HUES6 (cell line): Measurements from ENCODE around the gene KIF3C.
"Not testable (repeated sequence)": the region's sequence is repeated elsewhere in the genome, so short reads cannot be mapped to it uniquely, and the experiment has no call there.

Experiments used
- H3K27ac ChIP-seq: 2 replicates; pipeline ENCODE4 v1.7.0; 2013; ENCODE audit warnings: low read depth, mild to moderate bottlenecking, low read length, inconsistent platforms
- H3K27me3 ChIP-seq: 2 replicates; pipeline ENCODE4 v1.6.1; 2013; ENCODE audit warnings: low read length; ENCODE audit not compliant: control insufficient read depth, insufficient read depth
- H3K36me3 ChIP-seq: 2 replicates; pipeline ENCODE4 v1.6.1; 2013; ENCODE audit warnings: low read length; ENCODE audit not compliant: control insufficient read depth, insufficient read depth
- H3K4me1 ChIP-seq: 2 replicates; pipeline ENCODE4 v1.6.1; 2013; ENCODE audit warnings: low read length; ENCODE audit not compliant: control insufficient read depth, insufficient read depth
- H3K4me3 ChIP-seq: 2 replicates; pipeline ENCODE4 v1.5.1; 2013; ENCODE audit warnings: low read depth, low read length
- H3K9ac ChIP-seq: one replicate; pipeline ENCODE4 v1.6.1; 2013; ENCODE audit warnings: mild to moderate bottlenecking, low read length
- H3K9me3 ChIP-seq: 2 replicates; pipeline ENCODE4 v1.6.1; 2013; ENCODE audit warnings: low read depth, low read length; ENCODE audit not compliant: control insufficient read depth, insufficient read depth

KIF3C gene

GRCh38 chr2:25982273-25982967 is at the start of gene KIF3C:
Gene KIF3C, minus strand, starts transcription at chr2:25982497. Its CDS starts 580 bp downstream, at chr2:25981917.
- peak within 1 kb of the TSS; percentile 67 for H3K9ac ChIP-seq
- H3K4me3 ChIP-seq = peak within 1 kb of the TSS; percentile 92
- no peaks in the 10 kb centered on the region for H3K27me3 ChIP-seq
- peak within 1 kb of the TSS; percentile 67; the same call in 1 of the 2 replicates for H3K27ac ChIP-seq
- peaks cover 11% of the 10 kb centered on the region for H3K36me3 ChIP-seq
- H3K4me1 ChIP-seq = peaks cover 47% of the 10 kb centered on the region
- H3K9me3 ChIP-seq = no peaks in the 10 kb centered on the region

DNA sequence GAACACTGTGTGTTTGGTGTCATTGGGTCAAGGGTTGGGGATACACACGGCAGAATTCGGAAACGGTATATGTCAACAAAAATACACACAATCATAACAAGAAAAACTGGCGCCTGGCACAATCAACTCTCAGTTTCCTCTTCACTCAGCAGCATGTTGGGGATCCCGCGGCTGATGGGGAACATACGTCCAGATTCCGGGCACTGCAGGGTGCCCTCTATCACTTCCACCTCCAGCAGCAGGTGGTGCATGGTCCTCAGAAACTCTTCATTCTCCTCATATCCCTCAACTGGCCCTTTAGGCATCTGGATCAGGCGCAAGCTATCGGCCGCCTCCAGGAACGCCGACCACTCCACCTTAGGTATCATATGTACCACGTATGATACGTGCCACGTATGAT is 45.8 kb upstream of the KIF3C start:
- not testable (repeated sequence) for H3K9me3 ChIP-seq, H3K4me3 ChIP-seq, H3K9ac ChIP-seq, H3K27ac ChIP-seq, H3K4me1 ChIP-seq, H3K36me3 ChIP-seq, H3K27me3 ChIP-seq

- Histone ChIP-seq H3K9me3 (no peaks in the 10 kb centered on the region), H3K27me3 (no peaks in the 10 kb centered on the region), H3K36me3 (no peaks in the 10 kb centered on the region), H3K4me1 (no peaks in the 10 kb centered on the region), H3K27ac (no peak overlapping the region), H3K4me3 (no peak overlapping the region), H3K9ac (no peak overlapping the region)
Measured at GRCh38 chr2:26025509-26025908, 43.2 kb upstream of the KIF3C start.

- no peaks in the 10 kb centered on the region for H3K36me3 ChIP-seq
- no peak overlapping the region for H3K9ac ChIP-seq
- no peaks in the 10 kb centered on the region for H3K9me3 ChIP-seq
- H3K4me3 ChIP-seq = no peak overlapping the region
- no peak overlapping the region for H3K27ac ChIP-seq
- no peaks in the 10 kb centered on the region for H3K27me3 ChIP-seq
- no peaks in the 10 kb centered on the region for H3K4me1 ChIP-seq
Measured at GRCh38 chr2:26024260-26024659, 42.0 kb upstream of the KIF3C start.

DNA sequence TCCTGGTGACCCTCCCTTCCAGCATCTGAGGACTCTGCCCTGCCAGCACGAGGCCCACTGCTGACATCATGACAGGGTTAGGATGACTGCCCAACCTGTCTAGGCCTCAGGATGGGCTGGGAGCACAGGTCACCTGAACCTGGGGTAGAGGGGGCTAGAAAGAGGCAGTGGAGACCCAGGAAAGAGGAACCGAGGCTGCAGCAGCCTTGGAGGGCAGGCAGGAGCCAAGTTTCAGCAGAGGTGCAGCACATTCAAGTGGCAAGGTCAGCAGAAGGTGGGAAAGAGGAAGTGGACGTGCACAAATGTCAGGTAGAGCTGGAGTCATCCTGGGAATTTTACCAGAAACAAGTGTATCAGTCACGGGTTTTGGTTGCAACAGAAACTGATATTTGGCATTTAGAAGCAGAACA is 37.9 kb upstream of the KIF3C start:
- H3K4me3 ChIP-seq = no peak overlapping the region
- H3K36me3 ChIP-seq = no peaks in the 10 kb centered on the region
- no peaks in the 10 kb centered on the region for H3K27me3 ChIP-seq
- H3K4me1 ChIP-seq = peaks cover 6% of the 10 kb centered on the region; the same call in 1 of the 2 replicates
- H3K27ac ChIP-seq = no peak overlapping the region
- H3K9ac ChIP-seq = no peak overlapping the region
- no peaks in the 10 kb centered on the region for H3K9me3 ChIP-seq

DNA sequence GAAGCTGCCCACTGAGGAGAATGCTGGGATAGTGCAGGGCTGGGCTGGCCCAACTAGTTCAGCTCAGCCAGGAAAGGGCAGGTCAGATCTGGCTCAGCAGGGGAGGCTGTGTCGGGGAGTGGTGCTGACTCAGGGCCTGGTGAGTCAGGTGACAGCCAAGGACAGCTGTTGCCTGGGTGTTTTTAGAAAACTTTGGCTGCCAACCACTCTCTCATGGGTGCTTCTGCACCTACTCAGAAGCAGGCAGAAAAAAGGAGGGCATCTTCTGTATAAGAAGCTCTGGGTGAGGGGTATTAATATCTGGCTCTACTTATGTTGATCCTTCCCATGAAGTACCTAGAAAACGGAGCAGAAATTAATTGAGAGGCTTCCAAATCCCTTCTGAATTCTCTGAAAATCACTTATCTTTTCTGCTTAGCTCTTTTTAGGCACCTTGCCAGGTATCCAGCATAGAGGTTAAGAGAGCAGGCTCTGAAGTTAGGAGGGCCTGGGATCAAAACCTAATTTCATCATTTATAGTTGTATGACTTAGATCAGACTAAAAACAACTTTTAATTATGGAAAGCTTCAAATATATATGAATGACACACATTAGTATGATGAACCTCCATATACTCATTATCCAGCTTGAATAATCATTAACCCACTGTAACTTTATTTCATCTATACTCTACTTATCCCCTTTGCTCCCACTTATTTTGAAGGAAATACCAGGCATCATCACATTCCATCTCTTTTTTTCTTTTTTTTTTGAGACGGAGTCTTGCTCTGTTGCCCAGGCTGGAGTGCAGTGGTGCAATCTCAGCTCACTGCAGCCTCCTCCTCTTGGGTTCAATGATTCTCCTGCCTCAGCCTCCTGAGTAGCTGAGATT is 36.1 kb upstream of the KIF3C start:
- Histone ChIP-seq H3K9me3 (no peaks in the 10 kb centered on the region), H3K9ac (no peak overlapping the region), H3K27me3 (no peaks in the 10 kb centered on the region), H3K36me3 (no peaks in the 10 kb centered on the region), H3K27ac (no peak overlapping the region), H3K4me3 (no peak overlapping the region), H3K4me1 (peaks cover 6% of the 10 kb centered on the region; the same call in 1 of the 2 replicates)

DNA sequence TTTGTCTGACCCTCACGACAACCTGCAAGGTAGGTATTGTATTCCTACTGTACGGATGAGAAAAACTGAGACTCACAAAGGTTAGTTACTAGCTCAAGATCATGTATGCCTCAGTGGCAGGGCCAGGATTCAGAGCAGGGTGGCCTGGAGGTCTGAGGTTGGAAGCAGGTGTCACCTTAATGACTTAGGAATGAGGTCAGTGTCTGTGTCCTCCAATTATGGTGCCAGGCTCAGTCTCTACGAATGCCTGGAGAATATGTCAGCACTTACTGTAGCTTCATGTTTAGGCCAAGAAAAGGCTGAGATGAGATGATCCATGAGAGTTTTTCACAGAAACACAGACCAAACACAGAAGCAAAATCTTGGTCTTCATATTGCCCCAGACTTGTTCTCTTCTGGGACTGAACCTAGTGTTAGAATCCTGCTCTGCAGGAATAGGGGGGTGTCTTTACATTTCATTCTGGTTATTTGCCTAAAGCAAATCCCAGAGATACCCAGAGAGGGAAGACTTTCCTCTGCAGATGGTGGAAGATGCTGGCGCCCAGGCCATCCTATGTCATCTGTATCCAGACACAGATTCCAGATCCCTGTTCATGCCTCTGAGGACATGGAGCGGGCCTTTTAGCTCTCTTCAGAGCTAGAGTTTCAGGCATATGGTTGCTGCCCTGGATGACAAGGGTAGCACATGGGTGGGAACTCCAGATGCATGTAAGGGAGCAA is 35.3 kb upstream of the KIF3C start:
- Histone ChIP-seq H3K4me3 (no peak overlapping the region), H3K9ac (no peak overlapping the region), H3K4me1 (peaks cover 9% of the 10 kb centered on the region), H3K36me3 (no peaks in the 10 kb centered on the region), H3K9me3 (no peaks in the 10 kb centered on the region), H3K27me3 (no peaks in the 10 kb centered on the region), H3K27ac (no peak overlapping the region)

DNA sequence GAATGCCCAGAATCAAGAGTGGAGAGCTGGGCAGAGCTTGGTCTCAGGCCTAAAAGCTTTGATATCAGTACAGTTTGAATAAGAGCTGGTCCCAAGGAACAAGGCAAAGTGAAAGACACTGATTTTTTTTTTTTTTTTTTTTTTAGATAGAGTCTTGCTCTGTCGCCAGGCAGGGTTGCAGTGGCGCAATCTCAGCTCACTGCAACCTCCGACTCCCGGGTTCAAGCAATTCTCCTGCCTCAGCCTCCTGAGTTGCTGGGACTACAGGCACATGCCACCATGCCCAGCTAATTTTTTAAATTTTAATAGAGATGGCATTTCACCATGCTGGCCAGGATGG is 34.4 kb upstream of the KIF3C start:
- not testable (repeated sequence) for H3K27ac ChIP-seq, H3K9ac ChIP-seq, H3K36me3 ChIP-seq, H3K4me3 ChIP-seq, H3K9me3 ChIP-seq, H3K27me3 ChIP-seq
- H3K4me1 ChIP-seq = peaks cover 18% of the 10 kb centered on the region

DNA sequence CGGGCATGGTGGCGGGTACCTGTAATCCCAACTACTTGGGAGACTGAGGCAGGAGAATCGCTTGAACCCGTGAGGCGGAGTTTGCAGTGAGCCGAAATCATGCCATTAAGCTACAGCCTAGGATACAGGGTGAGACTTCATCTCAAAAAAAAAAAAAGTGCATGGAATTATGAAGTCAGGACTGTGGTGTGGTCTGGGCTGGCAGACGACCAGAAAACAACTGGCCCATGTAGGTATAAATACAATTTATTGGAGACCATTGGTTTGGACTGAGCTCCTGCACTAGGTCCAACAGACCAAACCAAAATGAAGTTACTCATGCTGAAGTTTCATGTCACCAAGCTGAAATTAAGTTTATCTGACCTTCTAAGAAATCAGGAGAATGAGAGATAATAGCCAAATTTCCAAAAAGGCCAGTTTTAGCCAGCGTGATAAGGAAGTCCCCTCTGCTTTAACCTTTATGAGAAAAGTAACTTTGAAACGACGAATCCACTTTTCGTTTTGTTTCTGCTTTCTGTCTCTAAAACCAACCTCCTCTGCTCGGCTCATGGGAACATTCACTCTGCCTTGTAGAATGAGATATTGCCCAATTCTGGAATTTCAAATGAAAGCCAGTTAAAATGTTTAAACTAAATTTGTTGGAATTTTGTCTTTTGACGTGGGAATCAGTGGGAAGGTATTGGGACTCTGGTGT is 33.9 kb upstream of the KIF3C start:
- H3K9me3 ChIP-seq = no peaks in the 10 kb centered on the region
- H3K27me3 ChIP-seq = no peaks in the 10 kb centered on the region
- no peak overlapping the region for H3K9ac ChIP-seq
- H3K27ac ChIP-seq = no peak overlapping the region
- peaks cover 21% of the 10 kb centered on the region for H3K4me1 ChIP-seq
- H3K36me3 ChIP-seq = no peaks in the 10 kb centered on the region
- no peak overlapping the region for H3K4me3 ChIP-seq

GRCh38 chr2:26013668-26014067 is 31.4 kb upstream of the KIF3C start:
- Histone ChIP-seq H3K4me1 (peaks cover 21% of the 10 kb centered on the region), H3K36me3 (no peaks in the 10 kb centered on the region), H3K4me3 (no peak overlapping the region), H3K9me3 (peaks cover 4% of the 10 kb centered on the region; the same call in 1 of the 2 replicates), H3K9ac (no peak overlapping the region), H3K27ac (no peak overlapping the region), H3K27me3 (no peaks in the 10 kb centered on the region)
